HG03039 (cell line): ENCODE measurements around the gene ZNF185.

Experiments
- ATAC-seq: cut with Tn5 transposase; IDR thresholded peaks from one replicate; pipeline ENCODE4 v1.9.1; 2021; ENCODE audit warnings: mild to moderate bottlenecking, moderate library complexity; ENCODE audit not compliant: unreplicated experiment

Gene ZNF185

GRCh38 chrX:152945021-152945979, 47.4 kb downstream of the ZNF185 start:
- no peak for ATAC-seq

GRCh38 chrX:152946681-152947080, 48.8 kb downstream of the ZNF185 start:
- no peak for ATAC-seq
